OCI-LY7 (cell line): ENCODE results near the gene DDR1. TPM values are rescaled to one million over a fixed set of nuclear protein-coding genes. Genes with fewer than 3 reads are reported as not detected.

Source experiments
- BruUV-seq: library from RNA; stranded (reverse); fragments of 400-500 nt; replicated peaks from 2 replicates; lab custom pipeline; 2021; lab: Mats Ljungman, UMichigan
- CTCF ChIA-PET: fragments of 300-600 bp; sonication (Branson Sonifier 250); formaldehyde crosslinking; loops from one replicate; lab custom pipeline; 2022; ENCODE audit warnings: antibody characterized with exemption; ENCODE audit not compliant: unreplicated experiment; lab: Charles Lee
- POLR2A ChIA-PET: fragments of 300-600 bp; sonication (Branson Sonifier 250); formaldehyde crosslinking; loops from one replicate; lab custom pipeline; 2022; ENCODE audit warnings: antibody characterized with exemption; lab: Charles Lee
- DNase-seq: peaks from one replicate; pipeline ENCODE4 v3.0.0-alpha.2; 2015; ENCODE audit warnings: low spot score
- H2AFZ ChIP-seq: fragments of 200-600 bp; sonication (generic), shearing (Covaris generic); 2 replicates; pipeline ENCODE4 v1.6.1; 2014; ENCODE audit warnings: mild to moderate bottlenecking, antibody characterized with exemption, low read length, moderate library complexity
- H3K27ac ChIP-seq: fragments of 200-600 bp; sonication (generic); 2 replicates; pipeline ENCODE4 v1.5.1; 2014; ENCODE audit warnings: mixed run types, low read depth, mild to moderate bottlenecking, moderate library complexity, low read length, inconsistent platforms; ENCODE audit not compliant: poor library complexity, severe bottlenecking
- H3K36me3 ChIP-seq: fragments of 200-600 bp; sonication (generic); 2 replicates; pipeline ENCODE4 v1.6.1; 2014; ENCODE audit warnings: mild to moderate bottlenecking, antibody characterized with exemption, low read length, moderate library complexity, mixed read lengths; ENCODE audit not compliant: insufficient read depth
- H3K4me1 ChIP-seq: fragments of 200-600 bp; sonication (generic); 2 replicates; pipeline ENCODE4 v1.5.1; 2014; ENCODE audit warnings: mild to moderate bottlenecking, low read length; ENCODE audit not compliant: insufficient read depth, poor library complexity, severe bottlenecking
- H3K4me2 ChIP-seq: fragments of 200-600 bp; sonication (generic); 2 replicates; pipeline ENCODE4 v1.6.1; 2014; ENCODE audit warnings: mild to moderate bottlenecking, low read length
- H3K4me3 ChIP-seq: fragments of 200-600 bp; sonication (generic); 2 replicates; pipeline ENCODE4 v1.5.1; 2014; ENCODE audit warnings: mild to moderate bottlenecking, low read depth, low read length; ENCODE audit not compliant: poor library complexity, severe bottlenecking
- H3K79me2 ChIP-seq: fragments of 200-600 bp; sonication (generic); 2 replicates; pipeline ENCODE4 v1.6.1; 2016; ENCODE audit warnings: low read depth, mild to moderate bottlenecking, low read length, moderate library complexity, mixed read lengths; ENCODE audit not compliant: insufficient read depth
- H3K9me2 ChIP-seq: fragments of 200-600 bp; sonication (generic); 2 replicates; pipeline ENCODE4 v1.6.1; 2016; ENCODE audit warnings: mild to moderate bottlenecking, low read length, mixed read lengths; ENCODE audit not compliant: insufficient read depth
- H3K9me3 ChIP-seq: fragments of 200-600 bp; sonication (generic); 2 replicates; pipeline ENCODE4 v1.6.1; 2014; ENCODE audit warnings: mild to moderate bottlenecking, mixed run types, low read length, mixed read lengths
- H4K20me1 ChIP-seq: fragments of 200-600 bp; sonication (generic); 2 replicates; pipeline ENCODE4 v1.6.1; 2014; ENCODE audit warnings: mild to moderate bottlenecking, antibody characterized with exemption, low read length, moderate library complexity, mixed read lengths; ENCODE audit not compliant: insufficient read depth
- EZH2phosphoT487 ChIP-seq: fragments of 200-600 bp; sonication (generic); IDR thresholded peaks from 2 replicates; pipeline ENCODE4 v1.6.1; 2018; ENCODE audit warnings: low read depth, borderline replicate concordance, mild to moderate bottlenecking, mixed run types, antibody characterized with exemption, low read length, moderate library complexity, mixed read lengths
- intact Hi-C: fragments of 100-400 bp; cut with micrococcal nuclease; formaldehyde crosslinking; loops from one replicate; pipeline ENCODE4 v1.10.0; 2022; ENCODE audit not compliant: unreplicated experiment
- total RNA-seq, 2 experiments: library from RNA; depleted of rRNA in 1 of 2; stranded (reverse); fragments of >200 nt in 1 of 2; shearing (Covaris generic) in 1 of 2; gene quantifications; 2 replicates each; pipeline ENCODE4 v1.2.3, GENCODE V29; 2014 to 2022
- TF ChIP-seq, protein P1 (sequence below): fragments of 200-600 bp; sonication (generic); conservative IDR thresholded peaks from 2 replicates; pipeline ENCODE4 v1.5.1; 2014; ENCODE audit warnings: mild to moderate bottlenecking, antibody characterized with exemption, low read length, moderate library complexity, mixed read lengths

Gene DDR1
- total RNA-seq, 2 experiments from 2014 or later: 14.0 to 30.3 TPM

DNA sequence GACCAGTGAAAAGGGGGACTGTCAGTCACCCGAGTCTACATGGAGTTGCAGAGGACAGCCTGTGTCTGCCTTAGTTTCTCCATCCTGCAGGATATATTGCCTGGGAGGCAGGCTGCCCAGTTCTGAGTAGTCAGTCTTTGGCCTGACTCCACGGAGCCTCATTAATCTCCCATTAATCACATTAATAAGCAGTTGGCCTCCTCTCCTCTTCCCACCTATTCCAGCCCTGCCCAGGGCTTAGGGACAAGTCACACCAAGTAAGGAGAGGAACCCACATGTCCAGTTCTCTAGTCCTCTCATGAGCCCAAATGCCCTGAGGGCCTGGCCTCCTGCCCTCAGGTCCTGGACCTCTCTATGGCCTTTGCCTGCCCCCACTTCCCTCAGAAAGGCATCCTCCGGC is 55.2 kb downstream of the DDR1 start:
- no peaks in the 10 kb centered on the region for H3K36me3 ChIP-seq
- ChIA-PET POLR2A (no interaction called here), CTCF (no interaction called here)
- H3K4me2 ChIP-seq: no peak overlapping the region
- no TSS peak for BruUV-seq
- no peaks in the 10 kb centered on the region for H3K9me3 ChIP-seq
- TF ChIP-seq EZH2phosphoT487: no peak
- TF ChIP-seq, protein P1, sequence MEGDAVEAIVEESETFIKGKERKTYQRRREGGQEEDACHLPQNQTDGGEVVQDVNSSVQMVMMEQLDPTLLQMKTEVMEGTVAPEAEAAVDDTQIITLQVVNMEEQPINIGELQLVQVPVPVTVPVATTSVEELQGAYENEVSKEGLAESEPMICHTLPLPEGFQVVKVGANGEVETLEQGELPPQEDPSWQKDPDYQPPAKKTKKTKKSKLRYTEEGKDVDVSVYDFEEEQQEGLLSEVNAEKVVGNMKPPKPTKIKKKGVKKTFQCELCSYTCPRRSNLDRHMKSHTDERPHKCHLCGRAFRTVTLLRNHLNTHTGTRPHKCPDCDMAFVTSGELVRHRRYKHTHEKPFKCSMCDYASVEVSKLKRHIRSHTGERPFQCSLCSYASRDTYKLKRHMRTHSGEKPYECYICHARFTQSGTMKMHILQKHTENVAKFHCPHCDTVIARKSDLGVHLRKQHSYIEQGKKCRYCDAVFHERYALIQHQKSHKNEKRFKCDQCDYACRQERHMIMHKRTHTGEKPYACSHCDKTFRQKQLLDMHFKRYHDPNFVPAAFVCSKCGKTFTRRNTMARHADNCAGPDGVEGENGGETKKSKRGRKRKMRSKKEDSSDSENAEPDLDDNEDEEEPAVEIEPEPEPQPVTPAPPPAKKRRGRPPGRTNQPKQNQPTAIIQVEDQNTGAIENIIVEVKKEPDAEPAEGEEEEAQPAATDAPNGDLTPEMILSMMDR: no peak
- intact Hi-C loops: no loop called here
- H2AFZ ChIP-seq: no peak overlapping the region
- no peaks in the 10 kb centered on the region for H3K4me1 ChIP-seq
- no peak for DNase-seq
- H3K79me2 ChIP-seq: no peaks in the 10 kb centered on the region
- no peak overlapping the region for H3K4me3 ChIP-seq
- no peak overlapping the region for H3K27ac ChIP-seq
- H3K9me2 ChIP-seq: no peaks in the 10 kb centered on the region
- no peaks in the 10 kb centered on the region for H4K20me1 ChIP-seq

DNA sequence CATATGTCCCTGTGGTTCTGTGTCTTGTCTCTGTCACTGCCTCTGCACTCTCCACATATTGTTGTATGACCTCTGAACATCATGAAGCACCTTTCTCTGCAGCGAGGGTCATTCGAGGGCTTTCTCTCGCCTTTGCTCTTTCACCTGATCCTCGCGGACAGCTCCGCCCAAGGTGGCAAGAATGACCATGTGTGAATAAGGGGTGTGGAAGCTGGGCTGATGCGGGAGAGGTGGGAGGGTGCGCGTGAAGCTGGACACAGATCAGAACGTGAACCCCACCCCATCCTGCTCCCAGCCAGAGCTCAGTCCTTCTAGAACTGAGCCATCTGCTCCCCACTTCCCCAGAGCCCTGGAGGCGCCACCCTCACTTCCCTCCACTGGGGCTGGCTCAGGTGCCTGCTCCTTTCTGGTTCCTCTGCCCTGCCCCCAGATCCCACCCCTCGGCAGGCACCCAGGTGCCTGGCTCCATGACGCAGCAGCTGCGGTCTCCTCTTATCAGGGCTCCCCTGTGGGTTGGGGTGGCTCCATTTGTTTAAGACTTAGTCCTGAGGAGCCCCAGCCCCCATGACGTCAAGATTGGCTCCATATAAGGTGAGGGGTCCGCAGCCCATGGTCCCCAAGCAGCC is 56.2 kb downstream of the DDR1 start, which contains the start of gene MUCL3:
Gene MUCL3, plus strand, starts transcription at position 613 of the 626 bp plus-strand sequence. CDS start 27 bp downstream, outside the sequence.
- H4K20me1 ChIP-seq: no peaks in the 10 kb centered on the region
- TF ChIP-seq EZH2phosphoT487: no peak
- TF ChIP-seq, protein P1: no peak
- H3K27ac ChIP-seq: no peak within 1 kb of the TSS
- H3K4me3 ChIP-seq: no peak within 1 kb of the TSS
- DNase-seq: no peak
- intact Hi-C loops: no loop called here
- no peaks in the 10 kb centered on the region for H3K79me2 ChIP-seq
- no peaks in the 10 kb centered on the region for H3K4me1 ChIP-seq
- H3K36me3 ChIP-seq: no peaks in the 10 kb centered on the region
- no peak within 1 kb of the TSS for H3K4me2 ChIP-seq
- H3K9me3 ChIP-seq: no peaks in the 10 kb centered on the region
- H2AFZ ChIP-seq: no peak within 1 kb of the TSS
- no TSS peak for BruUV-seq
- no peaks in the 10 kb centered on the region for H3K9me2 ChIP-seq
- CTCF ChIA-PET: no interaction called here
- POLR2A ChIA-PET: no interaction called here

- Histone ChIP-seq H3K4me2 (no peak overlapping the region), H3K4me1 (no peaks in the 10 kb centered on the region), H3K9me2 (no peaks in the 10 kb centered on the region), H3K79me2 (no peaks in the 10 kb centered on the region), H3K36me3 (no peaks in the 10 kb centered on the region), H4K20me1 (no peaks in the 10 kb centered on the region), H3K4me3 (no peak overlapping the region), H2AFZ (no peak overlapping the region), H3K9me3 (no peaks in the 10 kb centered on the region), H3K27ac (no peak overlapping the region)
- POLR2A ChIA-PET: no interaction called here
- DNase-seq: no peak
- intact Hi-C loops: no loop called here
- BruUV-seq: no TSS peak
- CTCF ChIA-PET: no interaction called here
- no peak for TF ChIP-seq EZH2phosphoT487
- TF ChIP-seq, protein P1: no peak
These were observed 58.2 kb downstream of the DDR1 start for GRCh38 chr6:30942338-30943060.
